Activated naive CD8-positive, alpha-beta T cell treated with anti-CD3 and anti-CD28 coated beads, Interleukin-2, amount 50 U/mL, for 24 hours (primary cell): ENCODE results near the gene CBX1.

Experiments
- ATAC-seq: fragments of 150-1000 bp; cut with Tn5 transposase; one replicate; pipeline ENCODE4 v1.10.0; 2021
- DNase-seq: peaks from one replicate; pipeline ENCODE4 v3.0.0; 2021
- H3K27ac Mint-ChIP-seq: one replicate; pipeline ENCODE4 v1.8.0; 2021; ENCODE audit warnings: mild to moderate bottlenecking, mixed read lengths
- H3K27me3 Mint-ChIP-seq: one replicate; pipeline ENCODE4 v1.8.0; 2021; ENCODE audit warnings: mixed read lengths
- H3K36me3 Mint-ChIP-seq: one replicate; pipeline ENCODE4 v1.8.0; 2021; ENCODE audit warnings: low read depth, mixed read lengths
- H3K4me1 Mint-ChIP-seq: one replicate; pipeline ENCODE4 v1.8.0; 2021; ENCODE audit warnings: mixed read lengths
- H3K4me3 Mint-ChIP-seq: one replicate; pipeline ENCODE4 v1.8.0; 2021; ENCODE audit warnings: mild to moderate bottlenecking, moderate library complexity, mixed read lengths
- H3K9me3 Mint-ChIP-seq: one replicate; pipeline ENCODE4 v1.8.0; 2021; ENCODE audit warnings: mixed read lengths

CBX1 gene

DNA sequence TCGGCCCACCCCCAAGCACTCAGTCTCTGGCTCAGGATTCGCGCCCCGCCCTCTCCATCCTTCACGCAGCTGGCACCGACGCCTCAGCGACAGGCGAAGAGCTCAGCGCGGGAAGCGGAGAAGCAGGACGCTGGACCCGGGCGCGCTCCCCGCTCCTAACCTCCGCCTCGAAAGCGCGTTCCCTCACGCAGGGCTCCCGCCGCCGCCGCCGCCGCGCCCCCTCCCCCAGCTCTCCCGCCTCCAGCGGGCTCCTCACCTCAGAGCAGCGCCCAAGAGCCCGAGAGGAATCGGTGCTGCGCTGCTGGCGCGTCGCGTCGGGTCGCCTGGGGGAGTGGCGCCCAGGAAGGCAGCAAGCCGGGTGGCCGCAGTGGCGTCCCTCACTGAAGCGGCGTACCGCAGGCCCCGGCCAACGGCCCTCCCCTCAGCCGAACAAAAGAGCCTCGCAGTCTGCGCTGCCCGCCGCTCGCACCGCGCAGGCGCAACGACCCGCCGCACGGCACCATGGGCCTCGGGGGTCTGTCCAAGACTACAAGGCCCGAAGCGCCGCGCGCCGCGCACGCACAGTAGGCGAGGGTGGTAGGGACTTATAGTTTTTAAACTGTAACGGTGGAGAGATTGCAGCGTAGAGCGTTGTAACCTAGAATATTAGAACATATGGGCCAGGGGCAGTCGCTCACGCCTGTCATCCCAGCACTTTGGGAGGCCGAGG, at the start of gene CBX1:
Gene CBX1 (minus strand): TSS at position 467 of the 709 bp plus-strand sequence. CDS start 24,474 bp downstream, outside the sequence.
- H3K36me3 Mint-ChIP-seq, result peaks cover 6% of the 10 kb centered on the region
- peaks cover 8% of the 10 kb centered on the region for H3K9me3 Mint-ChIP-seq
- H3K4me3 Mint-ChIP-seq, result peak within 1 kb of the TSS; percentile 91
- H3K4me1 Mint-ChIP-seq, result peaks cover 35% of the 10 kb centered on the region
- DNase-seq (peak; percentile 95), ATAC-seq (peak; percentile 99)
- H3K27me3 Mint-ChIP-seq, result no peaks in the 10 kb centered on the region
- H3K27ac Mint-ChIP-seq, result peak within 1 kb of the TSS; percentile 83

- H3K4me3 Mint-ChIP-seq, result no peak overlapping the region
- H3K27ac Mint-ChIP-seq, result no peak overlapping the region
- peaks cover 5% of the 10 kb centered on the region for H3K36me3 Mint-ChIP-seq
- ATAC-seq, result no peak
- H3K27me3 Mint-ChIP-seq, result no peaks in the 10 kb centered on the region
- no peaks in the 10 kb centered on the region for H3K4me1 Mint-ChIP-seq
- no peaks in the 10 kb centered on the region for H3K9me3 Mint-ChIP-seq
- no peak for DNase-seq
These were observed 49.3 kb upstream of the CBX1 start for GRCh38 chr17:48150597-48151001.

GRCh38 chr17:48149787-48150463, 48.6 kb upstream of the CBX1 start:
- Mint-ChIP-seq H3K4me3 (no peak overlapping the region), H3K27ac (no peak overlapping the region), H3K36me3 (peaks cover 5% of the 10 kb centered on the region)

GRCh38 chr17:48148854-48149786, 47.8 kb upstream of the CBX1 start:
- H3K27me3 Mint-ChIP-seq, result no peaks in the 10 kb centered on the region
- ATAC-seq (no peak), DNase-seq (no peak)
- H3K4me1 Mint-ChIP-seq, result peaks cover 5% of the 10 kb centered on the region
- H3K36me3 Mint-ChIP-seq, result peaks cover 3% of the 10 kb centered on the region
- no peak overlapping the region for H3K4me3 Mint-ChIP-seq
- H3K27ac Mint-ChIP-seq, result no peak overlapping the region
- no peaks in the 10 kb centered on the region for H3K9me3 Mint-ChIP-seq

More at GRCh38 chr17:48149787-48150463, 48.6 kb upstream of the CBX1 start:
- DNase-seq (no peak), ATAC-seq (no peak)
- Mint-ChIP-seq H3K27me3 (no peaks in the 10 kb centered on the region), H3K9me3 (no peaks in the 10 kb centered on the region), H3K4me1 (peaks cover 3% of the 10 kb centered on the region)

- ATAC-seq, result no peak
- DNase-seq, result no peak
- Mint-ChIP-seq H3K4me3 (no peak overlapping the region), H3K27ac (no peak overlapping the region), H3K36me3 (peaks cover 3% of the 10 kb centered on the region), H3K4me1 (peaks cover 5% of the 10 kb centered on the region), H3K27me3 (no peaks in the 10 kb centered on the region), H3K9me3 (no peaks in the 10 kb centered on the region)
These were observed 46.9 kb upstream of the CBX1 start for GRCh38 chr17:48148029-48148770.

DNA sequence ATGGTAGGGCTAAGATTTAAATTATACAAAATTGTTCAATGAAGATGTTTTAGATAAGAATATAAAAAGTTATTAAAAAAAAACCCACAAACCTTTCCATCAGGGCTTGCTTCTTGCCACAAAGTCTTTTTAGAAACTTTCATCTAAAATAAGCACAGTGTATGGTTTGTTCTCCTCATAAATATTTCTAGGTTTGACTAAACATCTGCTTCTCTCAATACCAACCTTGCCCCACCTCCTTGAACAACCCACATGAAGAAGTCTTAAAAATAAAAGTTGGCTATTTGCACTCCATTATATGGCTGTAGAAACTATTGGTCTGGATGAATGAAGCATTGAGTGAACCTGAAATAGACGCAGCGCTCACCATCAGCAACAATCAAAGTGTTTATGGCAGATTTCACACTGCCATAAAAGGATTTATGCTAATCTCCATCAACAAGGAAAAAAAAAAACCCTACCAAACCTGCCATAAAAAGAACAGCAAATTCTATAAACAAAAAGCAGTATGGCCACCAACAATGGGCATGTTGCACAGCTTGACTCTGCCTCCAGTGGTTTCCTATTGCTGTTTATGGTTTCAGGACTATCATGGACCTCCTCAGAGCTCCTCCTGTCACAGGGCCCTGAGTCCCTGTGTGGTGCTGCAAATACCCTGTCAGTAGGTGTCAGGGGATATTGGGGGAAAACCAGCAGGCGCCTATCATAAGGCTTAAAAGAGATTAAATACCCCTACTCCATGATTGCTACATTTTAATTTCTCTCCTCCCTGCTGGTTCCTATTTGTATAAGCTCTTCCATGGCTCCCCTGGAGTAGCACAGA, 43.9 kb upstream of the CBX1 start:
- no peaks in the 10 kb centered on the region for H3K27me3 Mint-ChIP-seq
- H3K4me1 Mint-ChIP-seq, result peaks cover 11% of the 10 kb centered on the region
- H3K9me3 Mint-ChIP-seq, result no peaks in the 10 kb centered on the region
- DNase-seq, result no peak
- no peak for ATAC-seq
- peaks cover 3% of the 10 kb centered on the region for H3K36me3 Mint-ChIP-seq
- no peak overlapping the region for H3K27ac Mint-ChIP-seq
- H3K4me3 Mint-ChIP-seq, result no peak overlapping the region

- Mint-ChIP-seq H3K36me3 (peaks cover 6% of the 10 kb centered on the region), H3K27ac (no peak overlapping the region), H3K27me3 (no peaks in the 10 kb centered on the region), H3K4me1 (peaks cover 17% of the 10 kb centered on the region), H3K9me3 (no peaks in the 10 kb centered on the region), H3K4me3 (no peak overlapping the region)
- no peak for ATAC-seq
- no peak for DNase-seq
These were observed 43.0 kb upstream of the CBX1 start for GRCh38 chr17:48144231-48144630.

GRCh38 chr17:48143629-48144028, 42.4 kb upstream of the CBX1 start:
- no peak overlapping the region for H3K27ac Mint-ChIP-seq

GRCh38 chr17:48139944-48140343, 38.7 kb upstream of the CBX1 start:
- Mint-ChIP-seq H3K27ac (peak overlapping the region; percentile 69), H3K4me3 (no peak overlapping the region), H3K36me3 (peaks cover 4% of the 10 kb centered on the region), H3K4me1 (peaks cover 14% of the 10 kb centered on the region), H3K9me3 (no peaks in the 10 kb centered on the region), H3K27me3 (no peaks in the 10 kb centered on the region)
- ATAC-seq, result no peak
- no peak for DNase-seq

More at GRCh38 chr17:48143629-48144028, 42.4 kb upstream of the CBX1 start:
- H3K4me3 Mint-ChIP-seq, result no peak overlapping the region
- ATAC-seq (no peak), DNase-seq (no peak)
- H3K9me3 Mint-ChIP-seq, result no peaks in the 10 kb centered on the region
- peaks cover 6% of the 10 kb centered on the region for H3K36me3 Mint-ChIP-seq
- H3K27me3 Mint-ChIP-seq, result no peaks in the 10 kb centered on the region
- H3K4me1 Mint-ChIP-seq, result peaks cover 17% of the 10 kb centered on the region

- peak overlapping the region; percentile 18 for H3K27ac Mint-ChIP-seq
- H3K4me3 Mint-ChIP-seq, result no peak overlapping the region
- no peak for ATAC-seq
- peaks cover 4% of the 10 kb centered on the region for H3K36me3 Mint-ChIP-seq
- no peaks in the 10 kb centered on the region for H3K9me3 Mint-ChIP-seq
- DNase-seq, result no peak
- no peaks in the 10 kb centered on the region for H3K27me3 Mint-ChIP-seq
- H3K4me1 Mint-ChIP-seq, result peaks cover 13% of the 10 kb centered on the region
These were observed 36.4 kb upstream of the CBX1 start for GRCh38 chr17:48137656-48138055.

DNA sequence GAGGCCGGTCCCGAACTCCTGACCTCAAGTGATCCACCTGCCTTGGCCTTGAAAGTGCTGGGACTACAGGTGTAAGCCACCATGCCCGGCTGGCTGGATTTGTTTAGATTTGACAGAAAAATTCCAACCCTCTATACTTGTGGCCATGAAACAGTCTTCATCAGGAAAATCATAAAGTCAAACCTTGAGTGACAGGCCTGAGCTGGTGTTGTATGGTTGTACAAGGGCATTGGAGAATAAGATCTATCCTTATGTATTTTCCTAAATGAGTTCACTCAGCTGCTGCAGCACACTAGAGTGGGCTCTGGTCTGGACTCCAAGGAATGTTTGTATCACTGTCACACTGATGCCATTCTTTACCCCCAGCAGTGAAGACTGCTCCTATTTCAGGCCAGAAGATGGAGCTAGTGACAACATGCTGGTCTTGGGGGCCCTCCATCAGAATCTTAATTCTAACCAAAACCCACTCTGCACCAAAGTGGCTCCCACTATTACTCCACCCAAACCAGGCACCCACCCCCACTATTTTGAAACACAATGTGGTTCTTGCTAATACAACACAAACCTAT, 33.7 kb upstream of the CBX1 start:
- ATAC-seq, result no peak

DNA sequence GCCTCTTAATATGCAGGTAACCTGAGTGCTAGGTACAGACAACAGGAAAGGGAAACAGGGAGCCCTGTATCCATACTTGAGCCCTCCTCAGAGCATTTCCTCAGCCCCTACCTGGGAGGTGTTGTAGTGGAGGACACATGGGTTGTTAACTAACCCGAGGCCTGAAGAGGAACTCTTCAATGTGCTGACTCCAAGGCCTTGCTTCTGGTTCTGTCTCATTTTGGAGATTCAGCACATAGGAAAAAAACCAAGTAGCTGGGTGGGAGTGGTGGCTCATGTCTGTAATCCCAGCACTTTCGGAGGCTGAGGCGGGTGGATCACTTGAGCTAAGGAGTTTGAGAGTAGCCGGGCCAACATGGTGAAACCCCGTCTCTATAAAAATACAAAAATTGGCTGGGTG, 31.1 kb upstream of the CBX1 start:
- Mint-ChIP-seq H3K4me1 (no peaks in the 10 kb centered on the region), H3K36me3 (peaks cover 2% of the 10 kb centered on the region), H3K27ac (no peak overlapping the region), H3K4me3 (no peak overlapping the region), H3K9me3 (no peaks in the 10 kb centered on the region), H3K27me3 (no peaks in the 10 kb centered on the region)
- ATAC-seq, result no peak
- no peak for DNase-seq

More for the DNA sequence above, 33.7 kb upstream of the CBX1 start:
- Mint-ChIP-seq H3K36me3 (peaks cover 3% of the 10 kb centered on the region), H3K27me3 (no peaks in the 10 kb centered on the region), H3K9me3 (no peaks in the 10 kb centered on the region), H3K4me1 (peaks cover 5% of the 10 kb centered on the region), H3K27ac (no peak overlapping the region), H3K4me3 (no peak overlapping the region)
- DNase-seq, result no peak

- Mint-ChIP-seq H3K4me3 (no peak overlapping the region), H3K27me3 (no peaks in the 10 kb centered on the region), H3K4me1 (no peaks in the 10 kb centered on the region), H3K36me3 (peaks cover under 1% of the 10 kb centered on the region), H3K27ac (peak overlapping the region; percentile 47), H3K9me3 (no peaks in the 10 kb centered on the region)
- DNase-seq (peak; percentile 56), ATAC-seq (peak; percentile 57)
These were observed 30.0 kb upstream of the CBX1 start for GRCh38 chr17:48131216-48131824.
